Fibroblast of mammary gland (primary cell): ENCODE measurements around the gene PAPSS1.

Experiments
- DNase-seq: peaks from one replicate; pipeline ENCODE4 v3.0.0-alpha.2; 2010; ENCODE audit warnings: low read depth
- H3K4me3 ChIP-seq: 2 replicates; pipeline ENCODE4 v1.5.1; 2011; ENCODE audit warnings: low read depth, mild to moderate bottlenecking, low read length, moderate library complexity; ENCODE audit not compliant: control insufficient read depth
- CTCF ChIP-seq: conservative IDR thresholded peaks from 2 replicates; pipeline ENCODE4 v1.5.1; 2011; ENCODE audit warnings: low read depth, low read length, inconsistent platforms; ENCODE audit not compliant: control insufficient read depth, insufficient read depth

Gene PAPSS1

GRCh38 chr4:107747748-107748486 is 27.9 kb upstream of the PAPSS1 start:
- H3K4me3 ChIP-seq, result no peak overlapping the region
- DNase-seq, result no peak
- no peak for TF ChIP-seq CTCF

- no peak overlapping the region for H3K4me3 ChIP-seq
- TF ChIP-seq CTCF, result no peak
- DNase-seq, result no peak
These were observed 26.1 kb upstream of the PAPSS1 start for GRCh38 chr4:107746161-107746560.

GRCh38 chr4:107744532-107744931 is 24.5 kb upstream of the PAPSS1 start:
- no peak for TF ChIP-seq CTCF

GRCh38 chr4:107743532-107743931 is 23.5 kb upstream of the PAPSS1 start:
- DNase-seq, result no peak
- no peak for TF ChIP-seq CTCF
- H3K4me3 ChIP-seq, result no peak overlapping the region

More at GRCh38 chr4:107744532-107744931, 24.5 kb upstream of the PAPSS1 start:
- no peak for DNase-seq
- H3K4me3 ChIP-seq, result no peak overlapping the region

- no peak overlapping the region for H3K4me3 ChIP-seq
- DNase-seq, result no peak
- no peak for TF ChIP-seq CTCF
These were observed 22.8 kb upstream of the PAPSS1 start for GRCh38 chr4:107742791-107743190.

GRCh38 chr4:107742196-107742595 is 22.2 kb upstream of the PAPSS1 start:
- TF ChIP-seq CTCF, result no peak
- no peak overlapping the region for H3K4me3 ChIP-seq
- no peak for DNase-seq
